ENCODE results near the gene ESD. TPM values are rescaled to one million over a fixed set of nuclear protein-coding genes. Genes with fewer than 3 reads are reported as not detected.

Gene ESD
- total and polyA plus RNA-seq, 12 donors: 44.5 to 266 (median 93.9) TPM

- no peaks in the 10 kb centered on the region for H3K4me1 ChIP-seq (replicated peaks in 1 of 2)
- TF ChIP-seq CTCF (IDR thresholded peaks at IDR 0.05) (no peak), POLR2A (IDR thresholded peaks at IDR 0.05) (no peak)
- H3K27me3 ChIP-seq: peaks cover 2% of the 10 kb centered on the region
- H3K9me3 ChIP-seq (replicated peaks in 1 of 3): no peaks in the 10 kb centered on the region
- DNase-seq: no peak
- no peak overlapping the region for H3K4me3 ChIP-seq
- intact Hi-C loops (cut with DNase I): loop anchor here in 1 of 2 donors (10.0 kb wide), 1 partner anchor 944 kb away; no protein-coding TSS in a partner anchor
- no peak overlapping the region for H3K27ac ChIP-seq
- H3K36me3 ChIP-seq (replicated peaks in 1 of 2): no peaks in the 10 kb centered on the region
Measured at GRCh38 chr13:46830405-46831005, 33.5 kb upstream of the ESD start.

GRCh38 chr13:46822551-46822950 is 25.6 kb upstream of the ESD start:
- WGBS, 4 donors: 68 to 88% (median 77%) methylated on average over 2 of the region's 2 CpGs
- intact Hi-C loops (cut with DNase I): no loop called here

GRCh38 chr13:46817838-46818476 is 21.0 kb upstream of the ESD start:
- no peak for DNase-seq
- WGBS, 4 donors: 88 to 100% (median 91%) methylated on average over 3 to 13 of the region's 13 CpGs
- TF ChIP-seq POLR2A (IDR thresholded peaks at IDR 0.05) (no peak), CTCF (IDR thresholded peaks at IDR 0.05) (no peak)
- Histone ChIP-seq H3K27ac (no peak overlapping the region), H3K9me3 (replicated peaks in 1 of 3) (no peaks in the 10 kb centered on the region), H3K36me3 (replicated peaks in 1 of 2) (no peaks in the 10 kb centered on the region), H3K4me3 (no peak overlapping the region), H3K4me1 (replicated peaks in 1 of 2) (no peaks in the 10 kb centered on the region), H3K27me3 (no peaks in the 10 kb centered on the region)
- intact Hi-C loops (cut with DNase I): no loop called here

More at GRCh38 chr13:46822551-46822950, 25.6 kb upstream of the ESD start:
- Histone ChIP-seq H3K36me3 (replicated peaks in 1 of 2) (no peaks in the 10 kb centered on the region), H3K27ac (no peak overlapping the region), H3K27me3 (peaks cover 5% of the 10 kb centered on the region), H3K9me3 (replicated peaks in 1 of 3) (no peaks in the 10 kb centered on the region), H3K4me1 (replicated peaks in 1 of 2) (no peaks in the 10 kb centered on the region), H3K4me3 (no peak overlapping the region)
- TF ChIP-seq CTCF (IDR thresholded peaks at IDR 0.05) (no peak), POLR2A (IDR thresholded peaks at IDR 0.05) (no peak)
- no peak for DNase-seq

GRCh38 chr13:46817095-46817494 is 20.1 kb upstream of the ESD start:
- no peak for DNase-seq
- Histone ChIP-seq H3K36me3 (replicated peaks in 1 of 2) (no peaks in the 10 kb centered on the region), H3K9me3 (replicated peaks in 1 of 3) (no peaks in the 10 kb centered on the region), H3K27me3 (no peaks in the 10 kb centered on the region), H3K4me3 (no peak overlapping the region), H3K27ac (no peak overlapping the region), H3K4me1 (replicated peaks in 1 of 2) (no peaks in the 10 kb centered on the region)
- TF ChIP-seq CTCF (IDR thresholded peaks at IDR 0.05): no peak
- WGBS, 4 donors: 45 to 69% (median 50%) methylated on average over 1 of the region's 1 CpG
- intact Hi-C loops (cut with DNase I): no loop called here

Data from adrenal gland (tissue), 12 donors.